Mammary epithelial cell (primary cell): ENCODE results near the gene SPHK1.

Source experiments
- EZH2 ChIP-seq: IDR thresholded peaks from 2 replicates; pipeline ENCODE4 v1.6.1; 2012; ENCODE audit warnings: low read length, inconsistent platforms, borderline replicate concordance
- TF ChIP-seq, protein P1 (sequence below), 2 donors: IDR thresholded peaks in 1 of 2; conservative IDR thresholded peaks in 1 of 2; 2 replicates each; pipeline ENCODE4 v1.5.1; 2011 to 2012; ENCODE audit warnings: inconsistent platforms in 2 of 2, low read length in 2 of 2, mild to moderate bottlenecking in 2 of 2, control low read depth in 1 of 2, low read depth in 1 of 2; ENCODE audit not compliant: insufficient read depth in 1 of 2; ENCODE audit errors: extremely low read depth in 1 of 2

DNA sequence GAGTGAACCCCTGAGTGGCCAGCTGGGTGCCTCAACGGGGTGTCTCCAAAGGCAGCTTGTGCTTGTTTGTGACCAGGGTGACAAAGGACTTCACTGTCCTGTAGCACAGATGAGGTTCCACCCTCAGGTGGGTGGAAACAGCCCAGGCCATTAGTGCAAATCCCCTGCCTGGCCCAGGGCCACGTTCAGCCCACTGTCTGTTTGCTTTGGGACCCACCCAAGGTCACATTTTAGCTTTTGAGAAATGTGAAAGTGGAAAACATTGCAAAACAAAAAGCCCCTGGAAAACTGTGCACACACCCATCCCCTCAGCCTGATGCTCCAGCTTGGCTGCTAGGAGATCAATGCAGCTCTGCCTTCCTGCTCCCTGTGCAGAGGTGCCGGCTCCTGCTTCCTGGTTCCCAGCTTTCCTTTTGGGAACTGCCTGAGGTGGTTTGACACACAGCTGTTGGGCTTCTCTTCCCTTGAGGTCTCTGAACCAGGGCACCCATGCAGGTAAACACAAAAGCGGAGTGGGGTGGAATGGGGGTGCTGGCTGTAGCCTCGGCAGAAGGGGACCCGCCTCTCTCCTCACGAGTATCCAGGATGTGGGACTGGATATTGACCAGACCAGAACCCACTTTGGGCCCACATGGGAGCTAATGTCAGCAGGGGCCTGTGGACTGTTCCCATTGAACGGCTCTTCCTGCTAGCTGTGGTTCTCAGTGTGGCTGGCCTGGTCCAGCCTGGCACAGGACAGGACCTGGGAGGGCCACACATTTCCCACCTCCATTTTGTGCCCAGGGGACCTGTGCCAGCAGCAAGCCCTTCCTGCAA, 7.9 kb upstream of the SPHK1 start:
- TF ChIP-seq, protein P1, sequence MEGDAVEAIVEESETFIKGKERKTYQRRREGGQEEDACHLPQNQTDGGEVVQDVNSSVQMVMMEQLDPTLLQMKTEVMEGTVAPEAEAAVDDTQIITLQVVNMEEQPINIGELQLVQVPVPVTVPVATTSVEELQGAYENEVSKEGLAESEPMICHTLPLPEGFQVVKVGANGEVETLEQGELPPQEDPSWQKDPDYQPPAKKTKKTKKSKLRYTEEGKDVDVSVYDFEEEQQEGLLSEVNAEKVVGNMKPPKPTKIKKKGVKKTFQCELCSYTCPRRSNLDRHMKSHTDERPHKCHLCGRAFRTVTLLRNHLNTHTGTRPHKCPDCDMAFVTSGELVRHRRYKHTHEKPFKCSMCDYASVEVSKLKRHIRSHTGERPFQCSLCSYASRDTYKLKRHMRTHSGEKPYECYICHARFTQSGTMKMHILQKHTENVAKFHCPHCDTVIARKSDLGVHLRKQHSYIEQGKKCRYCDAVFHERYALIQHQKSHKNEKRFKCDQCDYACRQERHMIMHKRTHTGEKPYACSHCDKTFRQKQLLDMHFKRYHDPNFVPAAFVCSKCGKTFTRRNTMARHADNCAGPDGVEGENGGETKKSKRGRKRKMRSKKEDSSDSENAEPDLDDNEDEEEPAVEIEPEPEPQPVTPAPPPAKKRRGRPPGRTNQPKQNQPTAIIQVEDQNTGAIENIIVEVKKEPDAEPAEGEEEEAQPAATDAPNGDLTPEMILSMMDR (conservative IDR thresholded peaks at IDR 0.05 in 1 of 2, IDR thresholded peaks at IDR 0.05 in 1 of 2; ENCODE audit: extremely low read depth in 1 of 2, insufficient read depth in 1 of 2, low read depth in 1 of 2, low read length in 2 of 2), result no peak
- no peak for TF ChIP-seq EZH2
